WERI-Rb-1 (cell line): ENCODE data around the gene ZNF23.

ENCODE experiments used
- DNase-seq: peaks from one replicate; pipeline ENCODE4 v3.0.0-alpha.2; 2020
- H3K27ac ChIP-seq: fragments of 250-450 bp; sonication (Bioruptor Pico); 2 replicates; pipeline ENCODE4 v1.5.1; 2020; ENCODE audit warnings: mild to moderate bottlenecking, moderate library complexity
- H3K27me3 ChIP-seq: fragments of 250-450 bp; sonication (Bioruptor Pico); 2 replicates; pipeline ENCODE4 v1.5.1; 2021; ENCODE audit warnings: mild to moderate bottlenecking, low read depth, moderate library complexity; ENCODE audit not compliant: insufficient read depth, severe bottlenecking
- H3K36me3 ChIP-seq: fragments of 250-450 bp; sonication (Bioruptor Pico); 2 replicates; pipeline ENCODE4 v1.5.1; 2020; ENCODE audit warnings: mild to moderate bottlenecking, moderate library complexity
- H3K4me3 ChIP-seq: 2 replicates; pipeline ENCODE4 v1.5.1; 2011; ENCODE audit warnings: low read depth, mild to moderate bottlenecking, control low read depth, low read length
- H3K9me3 ChIP-seq: fragments of 250-450 bp; sonication (Bioruptor Pico); 2 replicates; pipeline ENCODE4 v1.5.1; 2021; ENCODE audit warnings: mild to moderate bottlenecking, moderate library complexity; ENCODE audit not compliant: severe bottlenecking
- TF ChIP-seq, protein P1 (sequence below): IDR thresholded peaks from 2 replicates; pipeline ENCODE4 v1.5.1; 2011; ENCODE audit warnings: low read depth, mild to moderate bottlenecking, control low read depth, inconsistent platforms, low read length

Gene ZNF23

GRCh38 chr16:71490361-71490760, 28.3 kb upstream of the ZNF23 start:
- Histone ChIP-seq H3K9me3 (no peaks in the 10 kb centered on the region), H3K27me3 (no peaks in the 10 kb centered on the region), H3K4me3 (no peak overlapping the region), H3K36me3 (no peaks in the 10 kb centered on the region), H3K27ac (no peak overlapping the region)
- TF ChIP-seq, protein P1, sequence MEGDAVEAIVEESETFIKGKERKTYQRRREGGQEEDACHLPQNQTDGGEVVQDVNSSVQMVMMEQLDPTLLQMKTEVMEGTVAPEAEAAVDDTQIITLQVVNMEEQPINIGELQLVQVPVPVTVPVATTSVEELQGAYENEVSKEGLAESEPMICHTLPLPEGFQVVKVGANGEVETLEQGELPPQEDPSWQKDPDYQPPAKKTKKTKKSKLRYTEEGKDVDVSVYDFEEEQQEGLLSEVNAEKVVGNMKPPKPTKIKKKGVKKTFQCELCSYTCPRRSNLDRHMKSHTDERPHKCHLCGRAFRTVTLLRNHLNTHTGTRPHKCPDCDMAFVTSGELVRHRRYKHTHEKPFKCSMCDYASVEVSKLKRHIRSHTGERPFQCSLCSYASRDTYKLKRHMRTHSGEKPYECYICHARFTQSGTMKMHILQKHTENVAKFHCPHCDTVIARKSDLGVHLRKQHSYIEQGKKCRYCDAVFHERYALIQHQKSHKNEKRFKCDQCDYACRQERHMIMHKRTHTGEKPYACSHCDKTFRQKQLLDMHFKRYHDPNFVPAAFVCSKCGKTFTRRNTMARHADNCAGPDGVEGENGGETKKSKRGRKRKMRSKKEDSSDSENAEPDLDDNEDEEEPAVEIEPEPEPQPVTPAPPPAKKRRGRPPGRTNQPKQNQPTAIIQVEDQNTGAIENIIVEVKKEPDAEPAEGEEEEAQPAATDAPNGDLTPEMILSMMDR = no peak
- DNase-seq = no peak

GRCh38 chr16:71489122-71489521, 27.1 kb upstream of the ZNF23 start, which contains the start of gene ZNF19:
Gene ZNF19, minus strand, starts transcription at chr16:71489324. Its CDS starts 7,210 bp downstream, at chr16:71482114.
- TF ChIP-seq, protein P1 = no peak
- Histone ChIP-seq H3K27ac (no peak within 1 kb of the TSS), H3K27me3 (no peaks in the 10 kb centered on the region), H3K36me3 (no peaks in the 10 kb centered on the region), H3K4me3 (no peak within 1 kb of the TSS), H3K9me3 (no peaks in the 10 kb centered on the region)
- no peak for DNase-seq

GRCh38 chr16:71484006-71484893, 22.2 kb upstream of the ZNF23 start:
- peak; percentile 85 for DNase-seq
- TF ChIP-seq, protein P1 = no peak
- H3K9me3 ChIP-seq = no peaks in the 10 kb centered on the region
- H3K27ac ChIP-seq = peak overlapping the region; percentile 73
- H3K4me3 ChIP-seq = peak overlapping the region; percentile 99
- H3K36me3 ChIP-seq = no peaks in the 10 kb centered on the region
- H3K27me3 ChIP-seq = no peaks in the 10 kb centered on the region

GRCh38 chr16:71482569-71482968, 20.5 kb upstream of the ZNF23 start:
- no peaks in the 10 kb centered on the region for H3K27me3 ChIP-seq
- TF ChIP-seq, protein P1 = no peak
- no peak overlapping the region for H3K4me3 ChIP-seq
- no peak for DNase-seq
- no peak overlapping the region for H3K27ac ChIP-seq
- no peaks in the 10 kb centered on the region for H3K9me3 ChIP-seq
- no peaks in the 10 kb centered on the region; the same call in 1 of the 2 replicates for H3K36me3 ChIP-seq

DNA sequence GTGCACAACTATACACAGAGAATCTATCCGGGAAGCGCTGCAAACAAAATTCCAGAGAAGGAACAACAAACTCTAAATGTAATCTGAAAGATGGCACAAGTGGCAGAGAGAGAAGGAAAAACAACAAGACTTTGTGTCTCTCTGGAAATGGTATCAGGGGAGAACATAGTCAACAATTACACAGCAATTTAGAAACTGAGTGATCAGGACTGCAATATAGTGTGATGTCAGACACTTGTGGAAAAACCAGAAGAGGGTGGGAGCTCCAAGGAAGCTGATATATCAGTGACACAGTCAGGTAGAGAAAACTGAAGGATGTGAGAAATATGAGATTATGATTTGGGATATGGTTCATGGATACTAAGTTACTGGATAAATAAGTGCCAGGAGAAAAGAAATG, 18.9 kb upstream of the ZNF23 start:
- TF ChIP-seq, protein P1 = no peak
- Histone ChIP-seq H3K4me3 (no peak overlapping the region), H3K9me3 (no peaks in the 10 kb centered on the region), H3K36me3 (no peaks in the 10 kb centered on the region; the same call in 1 of the 2 replicates), H3K27ac (no peak overlapping the region), H3K27me3 (no peaks in the 10 kb centered on the region)
- no peak for DNase-seq

- no peaks in the 10 kb centered on the region for H3K27me3 ChIP-seq
- H3K9me3 ChIP-seq = no peaks in the 10 kb centered on the region
- TF ChIP-seq, protein P1 = peak; percentile 88
- no peak overlapping the region for H3K27ac ChIP-seq
- no peak overlapping the region for H3K4me3 ChIP-seq
- DNase-seq = peak; percentile 49
- no peaks in the 10 kb centered on the region; the same call in 1 of the 2 replicates for H3K36me3 ChIP-seq
Measured at GRCh38 chr16:71479420-71479819, 17.4 kb upstream of the ZNF23 start.
